BLaER1 (cell line): Measurements from ENCODE around the gene AUTS2.

ENCODE experiments used
- H3K27ac ChIP-seq: shearing (Covaris generic); formaldehyde crosslinking; 2 replicates; pipeline ENCODE4 v1.8.1; 2022
- H3K27me3 ChIP-seq: shearing (Covaris generic); formaldehyde crosslinking; 2 replicates; pipeline ENCODE4 v1.8.1; 2022
- H3K36me3 ChIP-seq: shearing (Covaris generic); formaldehyde crosslinking; 2 replicates; pipeline ENCODE4 v1.8.1; 2022
- H3K4me1 ChIP-seq: shearing (Covaris generic); formaldehyde crosslinking; 2 replicates; pipeline ENCODE4 v1.8.1; 2022
- H3K4me2 ChIP-seq: shearing (Covaris generic); formaldehyde crosslinking; 2 replicates; pipeline ENCODE4 v1.8.1; 2022
- H3K4me3 ChIP-seq: shearing (Covaris generic); formaldehyde crosslinking; 2 replicates; pipeline ENCODE4 v1.8.1; 2022
- H3K9ac ChIP-seq: shearing (Covaris generic); formaldehyde crosslinking; 2 replicates; pipeline ENCODE4 v1.8.1; 2022
- H3K9me3 ChIP-seq: shearing (Covaris generic); formaldehyde crosslinking; 2 replicates; pipeline ENCODE4 v1.8.1; 2022
- H4K20me1 ChIP-seq: shearing (Covaris generic); formaldehyde crosslinking; 2 replicates; pipeline ENCODE4 v1.8.1; 2022
- Cebpa-rat ChIP-seq: shearing (Covaris generic); IDR thresholded peaks from 2 replicates; pipeline ENCODE4 v1.8.1; 2022

Gene AUTS2

DNA sequence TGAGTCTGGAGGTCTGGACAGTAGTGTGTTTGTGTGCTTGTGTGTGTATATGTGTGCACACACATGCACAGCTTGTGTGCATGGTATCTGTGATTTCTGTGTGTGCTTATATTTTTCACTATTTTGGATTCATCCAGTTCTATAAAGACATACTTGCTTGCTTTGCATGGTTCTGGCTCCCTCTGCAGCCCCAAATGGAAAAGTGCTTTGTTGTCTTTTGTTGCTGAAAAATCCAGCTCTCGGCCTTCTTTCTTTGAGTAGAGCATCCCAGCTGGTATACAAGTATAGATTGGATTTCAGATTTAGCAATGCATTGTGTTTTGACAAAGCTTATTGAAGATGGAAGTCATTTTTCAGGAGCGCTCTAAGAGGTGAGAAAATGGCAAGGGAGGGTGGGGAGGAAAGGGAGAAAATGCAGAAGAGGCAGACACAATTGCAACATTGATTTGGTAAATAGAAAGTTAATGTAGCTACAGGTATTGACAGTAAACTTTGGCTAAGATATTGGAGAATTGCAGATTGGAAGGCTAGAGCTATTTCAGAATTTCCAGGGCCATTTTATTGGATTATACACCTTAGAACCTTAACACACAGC is 333.9 kb downstream of the AUTS2 start:
- peaks cover 15% of the 10 kb centered on the region for H3K36me3 ChIP-seq
- no peak for TF ChIP-seq Cebpa-rat
- H4K20me1 ChIP-seq: peaks cover 81% of the 10 kb centered on the region
- no peak overlapping the region for H3K9ac ChIP-seq
- H3K27ac ChIP-seq: no peak overlapping the region
- H3K27me3 ChIP-seq: no peaks in the 10 kb centered on the region
- no peak overlapping the region for H3K4me2 ChIP-seq
- H3K4me3 ChIP-seq: no peak overlapping the region
- peaks cover 16% of the 10 kb centered on the region for H3K9me3 ChIP-seq
- peaks cover 10% of the 10 kb centered on the region; the same call in 1 of the 2 replicates for H3K4me1 ChIP-seq

DNA sequence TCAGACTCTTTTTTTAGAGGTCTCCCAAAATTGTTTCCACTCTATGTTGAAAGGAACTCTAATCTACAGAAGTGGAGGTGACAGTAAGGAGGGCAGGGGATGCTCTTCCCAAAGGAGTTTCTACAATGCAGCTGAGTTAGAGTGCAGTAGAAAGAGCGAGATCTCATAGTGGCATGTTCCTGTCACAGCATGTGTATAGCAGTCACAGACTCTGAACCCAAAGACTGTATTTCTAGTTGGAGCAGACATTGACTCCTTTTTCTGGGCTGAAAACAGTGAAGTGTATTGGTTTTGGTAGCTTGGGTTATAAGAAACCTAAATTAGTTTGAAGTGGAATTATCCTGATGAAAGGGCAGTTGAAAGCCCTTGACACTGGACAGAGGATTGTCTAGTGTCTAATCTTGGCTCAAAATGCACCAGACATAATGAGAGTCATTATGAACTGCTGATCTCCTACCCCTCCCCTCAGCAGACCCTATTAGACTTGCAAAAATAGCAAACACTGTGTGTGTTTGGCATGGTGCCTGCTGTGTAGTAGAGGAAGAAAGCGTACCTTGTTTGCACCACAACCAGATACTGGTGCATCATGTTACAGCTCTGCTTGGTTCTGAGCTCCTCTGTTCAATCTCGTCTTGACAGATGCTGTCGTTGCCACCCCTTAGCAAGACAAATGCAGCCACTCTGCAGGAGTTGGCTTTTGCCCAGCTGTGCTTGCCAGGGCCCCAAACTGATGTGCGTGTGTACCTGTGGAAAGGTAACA is 336.0 kb downstream of the AUTS2 start:
- H3K27ac ChIP-seq: no peak overlapping the region
- no peaks in the 10 kb centered on the region for H3K27me3 ChIP-seq
- H3K4me1 ChIP-seq: peaks cover 10% of the 10 kb centered on the region; the same call in 1 of the 2 replicates
- H3K4me2 ChIP-seq: no peak overlapping the region
- H3K4me3 ChIP-seq: no peak overlapping the region
- peaks cover 90% of the 10 kb centered on the region for H4K20me1 ChIP-seq
- H3K36me3 ChIP-seq: no peaks in the 10 kb centered on the region
- no peak overlapping the region for H3K9ac ChIP-seq
- H3K9me3 ChIP-seq: no peaks in the 10 kb centered on the region
- no peak for TF ChIP-seq Cebpa-rat

GRCh38 chr7:69935107-69935506 is 336.8 kb downstream of the AUTS2 start:
- no peak overlapping the region for H3K4me3 ChIP-seq
- peaks cover 10% of the 10 kb centered on the region; the same call in 1 of the 2 replicates for H3K4me1 ChIP-seq
- H3K27ac ChIP-seq: no peak overlapping the region
- TF ChIP-seq Cebpa-rat: no peak
- no peaks in the 10 kb centered on the region for H3K27me3 ChIP-seq
- H3K9me3 ChIP-seq: no peaks in the 10 kb centered on the region
- no peaks in the 10 kb centered on the region for H3K36me3 ChIP-seq
- H4K20me1 ChIP-seq: peaks cover 90% of the 10 kb centered on the region
- no peak overlapping the region for H3K4me2 ChIP-seq
- H3K9ac ChIP-seq: no peak overlapping the region

DNA sequence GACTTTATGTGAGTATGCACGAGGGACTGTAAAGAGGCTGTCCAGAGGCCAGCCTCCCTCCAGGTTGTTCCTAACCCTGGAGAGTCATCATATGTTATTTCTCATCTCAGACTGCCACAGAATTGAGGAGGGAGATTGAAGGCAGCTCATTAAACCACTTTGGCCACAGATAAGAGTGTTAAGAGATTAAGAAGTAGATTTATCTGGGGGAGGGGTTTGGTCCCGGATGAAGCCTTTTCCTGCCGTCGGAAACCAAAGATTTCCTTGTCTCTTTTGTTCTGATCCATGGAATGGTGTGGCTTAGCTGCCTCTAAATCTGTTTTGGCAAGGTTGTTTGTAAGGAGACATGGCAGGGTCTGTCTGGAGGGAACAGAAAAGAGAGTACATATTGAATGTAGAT is 338.8 kb downstream of the AUTS2 start:
- Histone ChIP-seq H3K27ac (no peak overlapping the region), H4K20me1 (peaks cover 90% of the 10 kb centered on the region), H3K4me2 (no peak overlapping the region), H3K4me1 (no peaks in the 10 kb centered on the region; the same call in 1 of the 2 replicates), H3K9me3 (no peaks in the 10 kb centered on the region), H3K27me3 (no peaks in the 10 kb centered on the region), H3K9ac (no peak overlapping the region), H3K36me3 (no peaks in the 10 kb centered on the region), H3K4me3 (no peak overlapping the region)
- TF ChIP-seq Cebpa-rat: no peak

DNA sequence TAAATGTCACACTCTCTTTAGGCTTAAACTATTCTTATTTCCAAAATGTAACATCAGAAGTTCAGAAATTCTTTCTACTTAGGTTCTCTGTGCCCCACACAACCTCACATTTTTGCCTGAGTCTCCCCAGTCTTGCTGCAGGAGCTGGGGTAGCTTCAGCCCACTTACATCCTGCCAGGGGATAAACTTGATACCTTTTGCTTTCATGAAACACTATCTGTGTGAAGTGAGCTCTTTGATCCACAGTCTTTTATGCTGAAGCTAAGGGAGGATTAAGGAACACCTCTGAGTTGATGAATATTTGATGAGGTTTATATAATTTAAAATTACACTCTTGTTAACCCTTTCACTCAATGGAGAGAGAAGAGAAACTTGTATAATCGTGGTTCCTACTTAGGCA is 341.0 kb downstream of the AUTS2 start:
- Histone ChIP-seq H4K20me1 (peaks cover 91% of the 10 kb centered on the region), H3K9ac (no peak overlapping the region), H3K4me3 (no peak overlapping the region), H3K27ac (no peak overlapping the region), H3K9me3 (no peaks in the 10 kb centered on the region), H3K27me3 (no peaks in the 10 kb centered on the region), H3K4me2 (no peak overlapping the region), H3K36me3 (no peaks in the 10 kb centered on the region), H3K4me1 (no peaks in the 10 kb centered on the region; the same call in 1 of the 2 replicates)
- TF ChIP-seq Cebpa-rat: no peak

DNA sequence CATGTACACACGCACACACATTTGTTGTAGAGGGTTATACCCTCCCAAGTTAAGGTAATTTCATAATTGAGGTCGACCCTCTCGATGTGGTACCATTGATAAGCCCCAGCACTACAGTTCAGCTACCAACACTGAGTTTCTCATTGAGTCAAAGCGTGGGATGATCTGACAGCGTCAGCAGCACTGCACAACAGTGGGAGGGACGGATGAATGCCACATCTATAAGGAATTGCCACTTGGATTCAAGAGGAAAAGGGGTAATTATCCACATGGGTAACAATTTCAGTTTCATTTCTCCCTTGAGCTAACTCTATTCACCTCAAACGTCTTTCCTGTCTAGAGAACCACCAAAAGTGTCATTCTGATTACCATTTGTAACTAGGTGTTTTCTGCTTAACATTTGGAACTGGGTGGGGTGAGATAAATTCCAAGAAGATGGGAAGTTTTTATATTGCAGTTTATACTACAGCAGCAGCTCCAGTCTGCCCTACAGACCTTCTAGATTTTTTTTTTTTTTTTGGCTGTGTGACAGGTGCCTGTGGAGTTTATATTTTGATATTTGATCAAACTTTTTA is 342.9 kb downstream of the AUTS2 start:
- Histone ChIP-seq H3K27ac (no peak overlapping the region), H3K36me3 (no peaks in the 10 kb centered on the region), H3K9ac (no peak overlapping the region), H3K9me3 (no peaks in the 10 kb centered on the region), H3K4me3 (no peak overlapping the region), H4K20me1 (peaks cover 78% of the 10 kb centered on the region), H3K4me2 (no peak overlapping the region), H3K4me1 (no peaks in the 10 kb centered on the region), H3K27me3 (no peaks in the 10 kb centered on the region)
- no peak for TF ChIP-seq Cebpa-rat

DNA sequence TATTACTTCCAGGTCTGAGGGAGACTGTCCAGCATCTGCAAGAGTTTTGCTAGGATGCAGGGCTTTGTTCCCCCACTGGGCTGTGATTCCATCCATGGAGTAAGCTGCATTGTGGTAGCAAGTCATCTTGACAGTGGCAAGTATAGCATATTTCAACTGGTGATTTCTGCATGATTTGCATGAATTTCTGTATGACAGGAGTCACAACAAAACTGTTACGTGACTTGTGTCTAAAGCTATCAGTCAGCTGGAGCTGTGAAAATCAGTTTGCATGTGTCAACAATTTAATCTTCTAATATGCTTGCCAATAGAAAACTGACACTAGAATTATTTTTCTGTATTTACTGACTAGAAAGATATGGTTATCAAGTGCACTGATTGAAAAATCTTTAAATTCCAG is 344.3 kb downstream of the AUTS2 start:
- Histone ChIP-seq H3K27me3 (no peaks in the 10 kb centered on the region), H3K4me2 (no peak overlapping the region), H3K27ac (no peak overlapping the region), H3K4me3 (no peak overlapping the region), H3K4me1 (no peaks in the 10 kb centered on the region), H3K9me3 (no peaks in the 10 kb centered on the region), H3K9ac (no peak overlapping the region), H4K20me1 (peaks cover 82% of the 10 kb centered on the region), H3K36me3 (no peaks in the 10 kb centered on the region)
- TF ChIP-seq Cebpa-rat: no peak

DNA sequence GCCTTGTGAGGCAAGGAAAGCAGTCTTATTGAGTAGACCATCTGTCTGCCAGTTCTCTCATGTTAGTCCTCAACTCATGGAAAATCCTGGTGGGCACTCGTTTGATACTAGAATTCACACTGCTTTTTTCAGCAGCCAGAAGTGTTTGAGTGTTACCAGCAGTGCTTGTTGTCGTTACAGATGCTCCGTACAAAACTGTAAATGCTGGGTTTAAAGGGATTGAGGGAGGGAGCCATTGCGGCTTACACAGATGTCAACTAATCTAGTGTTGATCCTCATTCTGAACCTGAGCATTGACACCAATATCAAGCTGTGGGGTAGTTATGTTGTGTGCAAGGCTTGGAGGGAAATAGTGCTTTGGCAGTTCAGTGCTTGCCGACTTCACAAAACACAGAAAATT is 348.6 kb downstream of the AUTS2 start:
- Histone ChIP-seq H3K9me3 (no peaks in the 10 kb centered on the region), H3K4me2 (no peak overlapping the region), H3K27ac (no peak overlapping the region), H3K4me3 (no peak overlapping the region), H3K27me3 (no peaks in the 10 kb centered on the region), H3K36me3 (no peaks in the 10 kb centered on the region), H3K9ac (no peak overlapping the region), H4K20me1 (peaks cover 57% of the 10 kb centered on the region), H3K4me1 (peaks cover 14% of the 10 kb centered on the region)
- no peak for TF ChIP-seq Cebpa-rat

GRCh38 chr7:69947998-69948397 is 349.7 kb downstream of the AUTS2 start:
- Histone ChIP-seq H3K36me3 (no peaks in the 10 kb centered on the region), H3K4me3 (no peak overlapping the region), H3K9me3 (no peaks in the 10 kb centered on the region), H4K20me1 (peaks cover 53% of the 10 kb centered on the region), H3K27ac (no peak overlapping the region), H3K4me2 (no peak overlapping the region), H3K4me1 (peaks cover 25% of the 10 kb centered on the region), H3K9ac (no peak overlapping the region), H3K27me3 (no peaks in the 10 kb centered on the region)
- TF ChIP-seq Cebpa-rat: no peak

GRCh38 chr7:69949122-69949521 is 350.8 kb downstream of the AUTS2 start:
- no peak overlapping the region for H3K4me3 ChIP-seq
- no peak overlapping the region for H3K4me2 ChIP-seq
- no peaks in the 10 kb centered on the region for H3K36me3 ChIP-seq
- H3K4me1 ChIP-seq: peaks cover 36% of the 10 kb centered on the region
- TF ChIP-seq Cebpa-rat: no peak
- no peaks in the 10 kb centered on the region for H3K27me3 ChIP-seq
- no peak overlapping the region for H3K9ac ChIP-seq
- H3K27ac ChIP-seq: no peak overlapping the region
- H3K9me3 ChIP-seq: no peaks in the 10 kb centered on the region
- H4K20me1 ChIP-seq: peaks cover 54% of the 10 kb centered on the region
